Measurements from ENCODE around the gene INPP5F.
A peak's percentile ranks its signal among the peaks of the same experiment; 100 is the strongest.

DNA sequence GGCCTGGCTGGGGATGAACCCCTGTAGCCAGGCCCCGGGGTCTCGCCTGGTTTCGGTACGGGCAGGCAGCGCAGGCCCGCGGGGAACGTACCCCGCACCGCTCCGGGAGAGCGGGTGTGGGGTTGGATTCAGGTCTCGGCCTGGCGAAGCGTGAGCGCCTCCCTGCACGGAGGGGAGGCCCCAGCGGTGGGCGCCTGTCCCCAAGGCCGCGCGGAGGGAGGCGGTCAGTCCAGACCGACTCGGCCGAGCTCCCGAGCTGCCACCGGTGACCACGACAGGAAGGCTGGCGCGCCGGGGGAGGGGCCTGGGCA, 378 bp upstream of the INPP5F start:
- TF ChIP-seq TEAD4 (IDR thresholded peaks at IDR 0.05; ENCODE audit: borderline replicate concordance, insufficient read depth) (no peak), TAF1 (IDR thresholded peaks at IDR 0.05; ENCODE audit: borderline replicate concordance, low read depth, low read length) (no peak), GATA2 (CRISPR knock-in tag; IDR thresholded peaks at IDR 0.05) (no peak), EP300 (IDR thresholded peaks at IDR 0.05; ENCODE audit: borderline replicate concordance in 1 of 2, low read depth in 1 of 2, low read length in 1 of 2) (no peak), CHD2 (IDR thresholded peaks at IDR 0.05; ENCODE audit: low read length, partially characterized antibody) (peak; percentile 2), FOXM1 (IDR thresholded peaks at IDR 0.05; ENCODE audit: low read depth) (no peak), SIN3A (IDR thresholded peaks at IDR 0.05; ENCODE audit: borderline replicate concordance, low read depth, low read length) (0 out of 2 replicates have a peak, but pooled peaks have one; percentile 14), CTCF (IDR thresholded peaks at IDR 0.05) (no peak), NFIC (IDR thresholded peaks at IDR 0.05; ENCODE audit: borderline replicate concordance) (no peak), RFX5 (IDR thresholded peaks at IDR 0.05; ENCODE audit: low read length) (no peak)
- TF ChIP-seq, protein P1, sequence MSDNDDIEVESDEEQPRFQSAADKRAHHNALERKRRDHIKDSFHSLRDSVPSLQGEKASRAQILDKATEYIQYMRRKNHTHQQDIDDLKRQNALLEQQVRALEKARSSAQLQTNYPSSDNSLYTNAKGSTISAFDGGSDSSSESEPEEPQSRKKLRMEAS (IDR thresholded peaks at IDR 0.05; ENCODE audit: low read depth) = no peak

Data from SK-N-SH (cell line).